Cortex of kidney (tissue), 1 donor: Measurements from ENCODE around the gene HPCA.

Source experiments
- DNase-seq: peaks from one replicate; lab custom pipeline; 2025; lab: John Stamatoyannopoulos, UW

The HPCA gene

DNA sequence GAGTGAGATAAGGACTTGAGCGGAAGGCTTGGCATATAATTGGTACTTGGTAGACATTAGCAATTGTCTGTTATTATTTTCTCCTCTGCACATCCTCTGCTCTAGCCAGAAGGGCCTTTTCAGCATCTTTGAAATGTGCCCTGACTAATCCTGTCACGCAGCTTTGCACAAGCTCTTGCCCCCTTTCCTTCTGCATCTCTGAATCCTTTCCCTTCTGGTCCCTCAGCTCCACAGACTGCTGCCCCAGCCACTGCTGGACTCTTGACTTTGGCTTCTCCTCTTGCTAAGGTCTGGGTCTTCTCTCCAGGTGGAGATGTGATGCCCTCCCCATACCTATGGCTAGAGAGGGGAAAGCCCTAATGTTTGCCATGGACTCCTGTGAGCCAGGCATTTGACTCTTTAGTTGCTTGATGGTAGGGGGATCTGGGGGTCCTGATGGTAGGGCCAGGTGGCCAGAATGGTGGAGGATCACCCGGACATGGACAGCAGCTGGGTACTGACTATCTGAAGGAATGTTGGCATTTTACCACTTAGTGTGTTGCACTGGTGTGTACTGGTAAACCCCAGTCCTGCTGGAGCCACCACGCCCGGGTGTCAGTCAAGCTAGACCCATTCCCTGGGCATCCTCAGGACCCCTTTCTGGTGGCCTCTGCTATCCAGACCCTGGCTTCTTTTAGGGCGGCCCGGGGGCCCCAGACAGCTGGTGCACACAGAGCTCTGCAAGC lies 4.4 kb downstream of the HPCA start:
- no peak for DNase-seq

DNA sequence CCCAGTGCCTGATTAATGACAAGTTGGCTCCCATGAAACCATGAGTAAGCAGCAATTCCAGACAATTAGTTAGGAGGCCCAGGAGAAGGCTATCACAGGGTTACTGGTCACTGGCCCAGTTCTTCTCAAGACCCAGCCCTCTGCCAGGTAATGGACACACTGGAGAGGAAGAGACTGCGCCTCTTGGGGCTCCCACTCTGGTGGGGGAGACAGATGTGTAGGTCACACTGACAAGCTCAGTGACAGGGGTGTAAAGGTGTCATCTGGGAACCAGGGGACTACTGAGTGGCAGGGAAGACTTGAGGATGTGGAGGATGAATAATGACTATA lies 4.9 kb downstream of the HPCA start:
- DNase-seq = no peak

DNA sequence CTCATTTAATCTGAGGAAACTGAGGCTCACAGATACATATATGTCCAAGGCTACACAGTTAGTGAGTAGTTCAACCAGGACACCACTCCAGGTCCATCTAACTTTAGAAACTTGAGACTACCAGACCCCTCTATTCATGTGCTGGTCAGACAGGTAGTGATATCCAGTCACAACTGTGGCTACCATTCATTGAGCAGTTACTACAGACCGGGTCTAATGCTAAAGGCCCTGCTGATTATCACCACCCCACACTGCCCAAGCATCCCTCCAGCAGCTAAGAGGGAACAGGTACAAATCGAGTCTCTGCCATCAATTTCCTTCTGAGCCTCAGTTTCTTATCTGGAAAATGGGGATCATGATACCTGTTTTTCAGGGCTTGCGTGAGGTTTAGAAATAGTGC lies 5.3 kb downstream of the HPCA start:
- DNase-seq = no peak

DNA sequence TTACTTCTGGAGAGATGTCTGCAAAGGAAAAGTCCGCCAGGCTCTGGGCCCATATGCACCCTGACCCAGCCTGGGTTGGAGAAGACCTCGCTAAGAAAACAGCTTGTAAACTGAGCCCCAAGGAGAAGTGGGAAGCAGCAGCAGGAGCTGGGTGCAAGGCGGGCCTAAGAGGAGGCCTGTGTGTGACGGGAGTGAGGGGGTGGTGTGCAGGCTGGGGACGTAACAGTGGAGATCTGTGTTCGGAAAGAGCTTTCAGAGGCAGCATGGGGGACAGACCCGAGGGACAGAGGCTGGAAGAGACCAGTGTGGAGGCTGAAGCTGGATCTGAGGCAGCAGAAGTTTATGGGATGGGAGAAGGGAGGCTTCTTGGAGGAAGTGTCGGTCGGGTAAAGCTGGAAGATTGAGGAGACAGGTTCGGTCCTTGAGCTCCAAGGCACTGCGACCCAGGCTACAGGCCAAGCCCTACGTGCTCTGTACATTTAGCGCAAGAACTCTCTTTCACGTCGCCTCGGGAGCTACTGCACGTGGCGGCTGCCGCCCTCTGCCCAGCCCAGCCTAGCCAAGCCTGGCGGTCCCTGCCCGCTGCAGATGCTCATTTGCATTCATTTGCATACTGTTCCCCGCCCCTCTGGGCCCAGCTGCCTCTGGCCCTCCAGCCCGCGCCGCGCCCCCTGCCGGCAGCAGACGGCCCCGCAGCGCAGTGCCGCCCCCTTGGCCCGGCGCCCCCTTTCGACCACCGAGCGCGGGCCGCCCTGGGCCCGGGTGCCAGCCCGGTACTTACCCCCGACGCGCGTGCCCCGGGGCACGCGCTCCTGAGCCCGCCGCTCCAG lies 6.3 kb downstream of the HPCA start:
- no peak for DNase-seq

DNA sequence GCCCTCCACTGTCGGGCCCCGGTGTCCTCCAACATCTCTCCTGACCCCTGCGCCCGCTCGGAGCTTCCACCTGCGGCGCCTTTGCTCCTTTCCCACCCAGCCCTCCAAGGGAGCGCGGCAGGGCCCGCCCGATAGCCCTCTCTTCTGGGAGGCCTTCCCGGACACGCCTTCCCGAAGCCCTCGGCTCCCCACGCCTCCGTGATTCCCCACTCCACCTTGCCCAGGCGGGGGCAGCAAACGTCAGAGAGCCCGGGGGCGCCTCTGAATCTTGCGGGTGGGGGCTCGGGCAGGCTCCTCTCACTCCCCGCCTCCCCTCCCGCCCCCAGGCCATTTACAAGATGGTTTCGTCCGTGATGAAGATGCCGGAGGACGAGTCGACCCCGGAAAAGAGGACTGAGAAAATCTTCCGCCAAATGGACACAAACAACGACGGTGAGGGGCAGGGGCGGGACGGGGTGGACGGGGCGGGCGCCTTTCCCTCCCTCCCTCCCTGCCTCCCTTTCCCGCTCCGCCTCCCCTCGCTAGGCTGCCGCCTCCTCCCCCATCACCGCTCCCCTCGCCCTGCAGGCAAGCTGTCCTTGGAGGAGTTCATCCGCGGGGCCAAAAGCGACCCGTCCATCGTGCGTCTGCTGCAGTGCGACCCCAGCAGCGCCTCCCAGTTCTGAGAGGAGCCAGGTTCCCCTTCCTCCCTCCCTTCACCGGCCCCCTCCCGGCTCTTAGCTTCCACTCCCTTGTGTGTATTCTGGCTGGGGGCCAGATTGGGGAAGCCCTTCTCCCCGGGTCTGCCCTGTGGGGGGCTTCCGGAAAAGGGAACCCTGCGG lies 7.1 kb downstream of the HPCA start:
- DNase-seq = no peak

DNA sequence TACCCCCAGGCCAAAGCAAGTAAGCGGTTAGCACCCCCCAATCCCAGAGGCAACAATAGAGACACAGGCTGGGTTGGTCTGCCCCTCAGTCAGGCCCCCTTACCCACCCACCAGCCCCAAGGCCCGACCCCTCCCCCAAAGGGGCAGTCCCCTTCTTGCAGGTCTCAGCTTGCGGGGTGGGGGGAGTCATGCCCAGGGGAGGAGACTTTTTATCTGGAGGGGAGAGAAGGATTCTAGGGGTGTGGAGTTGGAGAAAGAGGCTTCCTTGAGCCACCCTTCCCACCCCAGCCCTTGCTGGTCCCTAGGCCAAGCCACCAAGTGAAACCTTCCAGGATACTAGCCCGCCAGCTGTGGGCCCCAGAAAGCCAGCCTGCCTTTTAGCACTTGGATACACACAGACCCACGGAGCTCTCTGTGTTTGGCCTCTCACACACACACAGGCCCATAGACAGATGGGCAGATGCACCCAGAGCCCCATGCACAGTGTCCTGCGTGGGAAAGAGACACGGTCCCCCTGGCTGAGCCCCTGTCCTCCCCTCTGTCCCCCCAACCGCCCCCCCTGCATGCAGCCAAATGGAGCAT lies 7.8 kb downstream of the HPCA start:
- DNase-seq = no peak

DNA sequence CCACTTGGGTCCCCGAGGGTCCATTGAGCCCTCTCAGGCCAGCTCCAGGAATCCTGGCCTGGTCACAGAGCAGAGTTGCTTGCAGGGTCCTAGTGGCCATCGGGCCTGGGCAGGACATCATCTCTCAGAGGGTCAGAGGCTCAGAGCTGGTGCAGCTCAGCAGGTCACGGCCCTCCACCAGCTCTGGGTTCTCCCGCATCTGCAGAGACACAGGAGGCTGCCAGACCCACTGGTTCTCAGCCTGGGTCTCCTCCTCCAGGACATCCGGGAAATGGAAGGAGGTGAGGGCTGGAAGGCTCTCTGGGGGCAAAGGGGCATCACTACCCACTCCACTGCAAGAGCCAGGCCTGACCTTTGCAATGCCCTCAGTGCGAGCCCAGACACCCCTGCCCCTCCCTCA lies 8.4 kb downstream of the HPCA start:
- no peak for DNase-seq

DNA sequence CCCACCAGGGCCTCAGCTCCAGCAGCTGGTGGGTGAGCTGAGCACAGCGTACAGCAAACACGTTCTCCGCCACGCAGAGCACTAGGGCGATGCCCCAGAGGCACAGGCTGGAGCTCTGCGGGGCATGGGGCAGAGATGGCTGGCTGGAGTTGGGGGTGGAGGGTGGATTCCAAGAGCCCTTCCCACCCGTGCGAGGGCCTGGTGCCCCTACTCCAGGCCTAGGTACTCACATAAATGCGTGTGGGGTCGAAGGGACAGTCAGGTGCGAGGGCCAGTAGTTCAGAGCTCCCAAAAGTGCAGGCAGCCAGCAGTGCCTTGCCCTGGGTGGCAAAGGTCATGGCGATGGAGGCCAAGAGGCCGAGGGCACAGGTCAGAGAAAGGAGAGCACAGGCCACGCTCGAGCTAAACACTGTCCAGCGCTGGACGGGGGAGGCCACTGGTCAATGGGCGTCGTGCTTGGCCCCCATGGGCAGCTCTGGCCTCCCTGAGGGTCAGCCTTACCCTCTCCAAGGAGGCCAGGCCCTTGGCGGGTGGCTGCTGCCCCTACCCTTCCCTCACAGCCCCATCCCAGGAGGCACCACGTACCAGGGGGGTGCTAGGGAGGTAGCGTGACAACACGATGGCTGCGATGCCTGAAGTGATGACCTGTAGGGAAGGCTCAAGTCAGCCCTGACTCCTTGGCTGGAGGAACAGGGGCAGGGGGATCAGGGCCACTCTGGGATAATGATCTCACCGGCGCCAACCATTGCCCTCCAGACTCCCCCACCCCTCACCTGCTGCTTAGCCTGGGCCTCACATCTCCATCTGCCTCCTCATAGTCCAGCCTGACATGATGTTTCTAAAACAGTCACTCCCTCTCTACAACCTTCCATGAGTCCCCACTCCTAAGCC lies 9.3 kb downstream of the HPCA start:
- no peak for DNase-seq

DNA sequence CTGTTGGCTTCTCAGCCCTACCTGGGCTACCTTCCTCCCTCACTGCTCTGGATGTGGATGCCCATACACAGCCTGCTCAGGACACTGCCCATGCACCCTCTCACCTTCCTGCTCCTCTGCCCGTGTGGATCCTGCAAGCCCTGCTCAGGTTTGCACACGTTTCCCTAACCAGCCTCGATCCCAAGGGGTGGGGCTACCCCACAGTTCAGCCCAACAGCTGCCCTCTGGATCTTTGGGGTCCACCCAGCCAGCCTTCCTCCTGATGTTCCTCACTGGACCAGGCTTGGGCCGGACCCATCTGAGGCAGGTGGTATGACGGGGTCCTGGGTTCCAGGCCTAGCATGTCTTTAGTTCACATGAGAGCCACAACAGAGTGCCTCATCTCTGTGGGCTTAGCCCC lies 10.2 kb downstream of the HPCA start:
- no peak for DNase-seq

DNA sequence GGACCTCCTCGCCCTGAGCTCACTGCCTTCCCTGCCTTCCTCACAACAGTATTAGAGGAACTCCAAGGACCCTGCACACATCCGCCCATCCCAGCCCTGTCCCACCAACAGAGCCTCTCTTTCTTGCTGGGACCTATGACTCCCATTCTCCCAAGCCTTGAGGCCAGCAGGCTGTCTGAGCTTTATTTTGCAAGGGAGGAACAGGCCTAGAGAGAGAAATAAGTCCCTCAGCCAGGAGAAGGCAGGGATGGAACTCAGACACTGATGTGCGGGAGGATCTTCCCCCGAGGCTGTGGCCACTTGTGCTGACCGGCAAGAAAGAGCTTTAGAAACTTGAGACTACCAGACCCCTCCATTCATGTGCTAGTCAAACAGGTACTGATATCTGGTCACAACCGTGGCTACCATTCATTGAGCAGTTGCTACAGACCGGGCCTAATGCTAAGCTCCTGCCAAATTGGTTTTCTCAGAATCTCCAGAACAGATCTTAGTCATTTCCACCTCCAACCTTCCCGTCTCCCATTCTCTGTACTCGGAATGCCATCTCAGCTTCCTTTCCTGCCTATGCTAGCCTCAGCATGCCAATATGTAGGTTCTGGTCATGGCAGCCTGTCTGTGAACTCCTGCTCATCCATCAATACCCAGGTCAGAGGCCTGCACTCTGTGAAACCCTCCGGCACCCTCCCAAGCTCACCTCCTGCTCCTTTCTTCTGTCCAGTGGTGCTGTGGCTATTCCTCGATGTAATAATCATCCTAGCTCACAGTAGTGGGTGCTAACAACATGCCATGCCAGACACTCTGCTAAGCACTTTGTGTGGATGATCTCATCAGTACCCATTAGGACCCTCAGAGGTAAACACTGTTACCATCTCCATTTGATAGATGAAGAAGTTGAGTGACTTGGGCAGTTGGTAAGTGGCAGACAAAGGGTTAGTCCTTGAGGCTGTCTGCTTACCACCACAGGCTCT lies 11.1 kb downstream of the HPCA start:
- DNase-seq = no peak

DNA sequence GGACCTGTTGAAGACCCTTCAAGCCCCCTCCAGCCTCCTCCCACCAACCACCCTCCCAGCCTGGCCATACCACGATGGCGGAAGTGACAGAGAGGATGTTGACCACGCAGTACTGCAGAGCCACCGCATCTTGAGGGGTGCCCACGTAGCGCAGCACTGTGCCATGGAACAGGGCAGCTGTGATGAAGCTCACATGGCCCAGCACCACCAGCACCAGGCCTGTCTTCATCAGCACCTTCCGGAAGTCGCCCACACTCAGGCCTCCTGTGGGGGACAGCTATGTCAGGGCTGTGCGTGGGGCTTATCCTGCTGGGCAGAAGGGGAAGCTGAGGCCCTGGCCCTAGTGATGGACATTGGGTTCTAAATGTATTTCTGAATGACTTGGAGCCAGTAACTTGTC lies 11.8 kb downstream of the HPCA start:
- no peak for DNase-seq

DNA sequence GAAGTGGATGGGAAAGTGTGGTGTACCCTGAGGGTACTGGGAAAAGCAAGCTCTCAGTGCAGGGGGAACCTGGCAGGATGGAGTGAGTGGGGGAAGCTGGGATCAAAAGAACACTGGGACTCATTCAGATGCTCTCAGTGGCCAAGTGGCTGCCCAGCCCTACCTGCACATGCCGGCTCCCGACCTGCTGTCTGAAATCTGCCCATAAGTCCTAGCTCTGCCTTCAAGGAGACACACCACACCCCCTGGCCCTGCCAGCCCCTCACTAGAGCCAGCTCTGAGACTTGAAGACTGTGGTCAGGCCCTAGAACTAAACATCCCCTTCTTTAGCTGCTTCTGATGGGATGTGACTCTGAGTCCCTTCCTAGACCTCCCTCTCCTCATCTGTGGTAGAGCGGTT lies 12.7 kb downstream of the HPCA start:
- no peak for DNase-seq

DNA sequence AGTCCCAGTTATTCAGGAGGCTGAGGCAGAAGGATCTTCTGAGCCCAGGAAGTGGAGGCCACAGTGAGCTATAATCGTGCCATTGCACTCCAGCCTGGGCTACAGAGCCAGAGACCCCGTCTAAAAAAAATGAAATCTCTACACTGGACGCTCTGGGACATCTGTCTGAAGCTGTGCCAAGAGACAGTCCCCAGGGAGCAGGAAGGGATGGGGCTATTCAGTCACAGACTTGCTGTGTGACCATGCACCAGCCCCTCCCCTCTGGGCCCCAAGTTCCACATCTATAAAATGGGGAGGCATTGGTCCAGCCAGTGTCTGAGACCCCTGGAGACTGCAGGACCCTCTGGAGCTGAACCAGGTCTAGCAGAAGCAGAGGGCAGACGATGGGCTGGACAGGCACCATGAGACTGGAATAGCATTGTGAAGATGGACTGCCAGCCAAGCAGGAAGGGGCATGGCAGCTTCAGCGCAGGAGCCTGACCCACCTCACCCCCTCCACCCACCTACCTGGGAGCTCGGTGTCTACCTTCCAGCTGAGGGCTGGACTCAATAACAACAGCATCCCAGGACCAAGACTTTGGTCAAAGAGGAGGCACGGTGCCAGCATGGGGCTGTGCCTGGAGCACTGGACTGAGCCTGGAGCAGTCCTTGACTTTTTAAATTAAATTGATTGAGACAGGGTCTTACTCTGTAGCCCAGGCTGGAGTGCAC lies 13.4 kb downstream of the HPCA start:
- DNase-seq = no peak

DNA sequence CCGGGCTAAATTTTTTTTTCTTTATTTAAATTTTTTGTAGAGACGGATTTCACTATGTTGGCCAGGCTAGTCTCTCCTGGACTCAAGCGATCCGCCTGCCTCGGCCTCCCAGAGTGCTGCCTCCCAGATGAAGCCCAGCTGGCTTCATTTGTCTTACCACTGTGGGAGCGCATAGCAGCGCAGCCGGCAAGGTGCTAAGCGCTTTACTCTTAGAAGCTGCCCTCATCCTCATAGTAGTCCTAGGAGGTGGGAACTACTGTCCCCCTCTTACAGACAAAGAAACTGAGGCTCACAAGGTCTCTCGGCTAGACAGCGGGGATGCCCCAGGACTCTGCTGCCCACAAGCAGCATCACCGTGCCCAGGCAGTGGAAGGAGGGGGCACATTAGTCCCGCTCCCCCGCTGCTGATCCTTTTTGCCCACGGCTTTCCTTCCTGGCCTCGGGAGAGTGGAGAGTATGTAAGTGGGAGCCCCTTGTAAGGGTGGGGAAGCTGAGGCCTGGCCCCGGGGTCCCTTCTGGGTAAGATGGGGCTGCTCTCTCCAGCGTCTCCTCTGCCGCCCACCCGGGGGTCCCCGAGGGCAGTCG lies 14.2 kb downstream of the HPCA start:
- DNase-seq = no peak

DNA sequence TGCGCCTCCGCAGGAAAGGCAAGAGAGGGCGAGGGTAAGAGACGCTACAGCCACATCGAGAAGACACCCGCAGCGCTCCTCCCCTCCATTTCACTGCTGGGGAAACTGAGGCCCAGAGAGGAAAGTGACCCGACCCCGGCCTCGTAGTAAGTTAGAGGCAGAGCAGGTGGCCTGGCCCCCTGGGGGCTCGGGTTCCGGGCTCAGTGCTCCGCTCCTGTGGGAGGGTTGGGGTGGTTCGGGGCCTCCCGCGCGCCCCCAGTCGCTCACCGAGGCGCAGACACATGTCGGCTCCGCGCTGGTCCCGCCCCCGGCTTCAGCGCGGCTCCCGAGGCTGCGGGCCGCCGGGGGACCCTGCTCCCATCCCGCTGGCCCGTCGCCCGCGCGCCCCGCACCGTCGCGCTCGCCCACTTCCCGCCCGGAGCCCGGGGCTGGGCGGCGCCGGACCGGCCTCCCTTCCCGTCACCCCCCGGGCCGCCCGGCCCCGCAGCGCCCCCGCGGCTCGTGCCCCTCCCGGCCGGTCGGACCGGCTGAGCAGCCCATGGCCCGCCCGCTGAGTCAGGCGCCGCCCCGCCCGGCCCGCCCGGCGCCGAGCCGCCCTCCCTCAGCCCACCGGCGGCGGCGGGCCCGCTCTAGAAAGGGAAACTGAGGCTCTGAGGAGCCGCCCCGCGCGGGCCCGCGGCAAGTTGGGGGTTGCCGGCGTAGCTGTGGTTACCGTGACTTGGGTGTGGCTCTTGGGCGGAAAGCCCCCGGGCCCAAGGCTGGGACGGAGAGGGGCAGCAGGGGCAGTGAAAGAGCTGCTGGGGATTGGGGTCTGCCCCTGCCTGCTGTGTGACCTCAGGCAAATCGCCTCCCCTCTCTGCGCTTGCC lies 14.9 kb downstream of the HPCA start, which contains the start of gene TMEM54:
Gene TMEM54, minus strand, starts transcription at position 434 of the 867 bp plus-strand sequence. Its CDS starts 151 bp downstream, at position 283.
- DNase-seq = no peak

DNA sequence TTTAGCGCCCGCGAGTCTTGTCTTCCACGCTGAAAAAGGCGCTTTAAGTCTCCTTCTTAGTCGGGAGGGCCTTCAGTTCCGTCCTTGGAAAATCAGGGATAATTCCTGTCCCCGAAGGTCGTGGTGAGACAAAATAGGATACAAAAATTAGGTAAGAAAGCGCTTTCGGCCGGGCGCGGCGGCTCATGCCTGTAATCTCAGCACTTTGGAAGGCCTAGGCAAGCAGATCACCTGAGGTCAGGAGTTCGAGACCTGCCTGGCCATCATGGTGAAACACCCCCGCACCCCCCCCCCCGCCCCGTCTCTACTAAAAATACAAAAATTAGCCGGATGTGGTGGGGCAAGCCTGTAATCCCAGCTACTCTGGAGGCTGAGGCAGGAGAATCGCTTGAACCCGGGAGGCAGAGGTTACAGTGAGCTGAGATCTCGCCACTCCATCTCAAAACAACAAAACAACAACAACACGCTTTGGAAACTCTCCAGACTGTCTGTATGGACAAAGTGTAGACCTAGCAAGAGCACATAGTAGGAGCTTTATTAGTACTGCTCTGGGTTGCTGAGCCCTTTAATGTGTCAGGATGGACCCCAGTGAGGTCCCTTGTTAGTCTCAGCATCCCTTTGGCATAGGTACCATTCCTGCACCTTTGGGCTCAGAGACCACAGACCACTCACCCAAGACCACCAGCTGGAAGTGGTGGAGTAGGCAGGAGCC lies 15.7 kb downstream of the HPCA start:
- no peak for DNase-seq

DNA sequence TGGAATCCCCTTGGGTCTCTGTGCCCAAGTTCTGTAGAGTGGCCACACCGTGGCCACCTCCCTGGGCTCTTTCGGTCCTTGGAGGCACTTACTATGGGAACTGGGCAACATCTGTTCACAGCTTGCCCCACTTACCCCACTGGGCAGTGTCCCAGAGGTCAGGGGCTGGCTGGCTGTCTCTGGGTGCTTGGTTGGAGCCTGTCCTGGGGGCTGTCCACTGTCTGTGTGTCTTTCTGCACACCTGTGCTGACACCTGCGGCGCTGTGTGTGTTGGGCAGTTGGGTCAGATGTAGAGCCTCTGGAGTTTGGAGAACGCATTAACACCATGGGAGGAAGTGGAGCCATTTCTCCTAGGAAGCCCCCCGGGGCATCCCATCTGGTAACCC lies 16.2 kb downstream of the HPCA start:
- DNase-seq = no peak
